ENCODE measurements around the gene EIF4EBP2. TPM values are rescaled to one million over a fixed set of nuclear protein-coding genes. Genes with fewer than 3 reads are reported as not detected.

The EIF4EBP2 gene
- total RNA-seq, 1 donor from 2014 or later = 47.4 TPM

- TF ChIP-seq CTCF (IDR thresholded peaks at IDR 0.05) (no peak), POLR2AphosphoS5 (IDR thresholded peaks at IDR 0.05; ENCODE audit: insufficient read depth in 1 of 2, low read depth in 1 of 2) (peak in 1 of 2 donors; percentile 20)
- intact Hi-C loops (cut with DNase I) = no loop called here
- no peak for DNase-seq (ENCODE audit: extremely low spot score in 2 of 2)
- no peak overlapping the region for H3K4me3 ChIP-seq
- no peaks in the 10 kb centered on the region for H3K27me3 ChIP-seq
- H3K36me3 ChIP-seq = no peaks in the 10 kb centered on the region
- H3K4me1 ChIP-seq = peaks cover 29% of the 10 kb centered on the region
- no peaks in the 10 kb centered on the region for H3K9me3 ChIP-seq
- no peak overlapping the region for H3K27ac ChIP-seq
Observed at GRCh38 chr10:70435241-70436085, 31.5 kb downstream of the EIF4EBP2 start.

- H3K9me3 ChIP-seq = no peaks in the 10 kb centered on the region
- peaks cover 23% of the 10 kb centered on the region for H3K4me1 ChIP-seq
- TF ChIP-seq CTCF (IDR thresholded peaks at IDR 0.05) (no peak), POLR2AphosphoS5 (IDR thresholded peaks at IDR 0.05; ENCODE audit: insufficient read depth in 1 of 2, low read depth in 1 of 2) (no peak), POLR2A (IDR thresholded peaks at IDR 0.05) (no peak)
- H3K36me3 ChIP-seq = no peaks in the 10 kb centered on the region
- no peaks in the 10 kb centered on the region for H3K27me3 ChIP-seq
- no peak for DNase-seq (ENCODE audit: extremely low spot score in 2 of 2)
- H3K4me3 ChIP-seq = no peak overlapping the region
- intact Hi-C loops (cut with DNase I) = no loop called here
- no peak overlapping the region for H3K27ac ChIP-seq
Observed at GRCh38 chr10:70437721-70438120, 33.8 kb downstream of the EIF4EBP2 start.

GRCh38 chr10:70440296-70441160 is 36.6 kb downstream of the EIF4EBP2 start:
- no peaks in the 10 kb centered on the region for H3K36me3 ChIP-seq
- intact Hi-C loops (cut with DNase I) = no loop called here
- TF ChIP-seq CTCF (IDR thresholded peaks at IDR 0.05) = no peak
- no peak for TF ChIP-seq POLR2AphosphoS5 (IDR thresholded peaks at IDR 0.05; ENCODE audit: insufficient read depth in 1 of 2, low read depth in 1 of 2)
- no peak for TF ChIP-seq POLR2A (IDR thresholded peaks at IDR 0.05)
- no peak for DNase-seq (ENCODE audit: extremely low spot score in 2 of 2)
- H3K27ac ChIP-seq = no peak overlapping the region
- H3K9me3 ChIP-seq = no peaks in the 10 kb centered on the region
- peak overlapping the region; percentile 27 to 46 for H3K4me3 ChIP-seq
- H3K27me3 ChIP-seq = no peaks in the 10 kb centered on the region
- peaks cover 19% of the 10 kb centered on the region for H3K4me1 ChIP-seq

GRCh38 chr10:70441161-70441894 is 37.4 kb downstream of the EIF4EBP2 start, which contains the start of gene NODAL:
TSS of gene NODAL (minus strand) at chr10:70441681. CDS start at chr10:70441667, 14 bp downstream.
- H3K27ac ChIP-seq = no peak within 1 kb of the TSS
- TF ChIP-seq POLR2A (IDR thresholded peaks at IDR 0.05) (no peak), CTCF (IDR thresholded peaks at IDR 0.05) (no peak), POLR2AphosphoS5 (IDR thresholded peaks at IDR 0.05; ENCODE audit: insufficient read depth in 1 of 2, low read depth in 1 of 2) (no peak)
- peaks cover 23% of the 10 kb centered on the region for H3K4me1 ChIP-seq
- H3K4me3 ChIP-seq = peak within 1 kb of the TSS; percentile 27 to 46
- no peak for DNase-seq (ENCODE audit: extremely low spot score in 2 of 2)
- intact Hi-C loops (cut with DNase I) = no loop called here
- H3K27me3 ChIP-seq = no peaks in the 10 kb centered on the region
- no peaks in the 10 kb centered on the region for H3K36me3 ChIP-seq
- H3K9me3 ChIP-seq = no peaks in the 10 kb centered on the region
